ENCODE results near the gene PSG2.
"Not testable (repeated sequence)": the region's sequence is repeated elsewhere in the genome, so short reads cannot be mapped to it uniquely, and the experiment has no call there.

GRCh38 chr19:43027985-43028384 is 54.5 kb downstream of the PSG2 start:
- not testable (repeated sequence) for TF ChIP-seq CTCF, POLR2A, POLR2AphosphoS5 (IDR thresholded peaks at IDR 0.05)

All from breast epithelium (tissue), 3 donors.